Measurements from ENCODE around the gene POLD1.

POLD1 gene

DNA sequence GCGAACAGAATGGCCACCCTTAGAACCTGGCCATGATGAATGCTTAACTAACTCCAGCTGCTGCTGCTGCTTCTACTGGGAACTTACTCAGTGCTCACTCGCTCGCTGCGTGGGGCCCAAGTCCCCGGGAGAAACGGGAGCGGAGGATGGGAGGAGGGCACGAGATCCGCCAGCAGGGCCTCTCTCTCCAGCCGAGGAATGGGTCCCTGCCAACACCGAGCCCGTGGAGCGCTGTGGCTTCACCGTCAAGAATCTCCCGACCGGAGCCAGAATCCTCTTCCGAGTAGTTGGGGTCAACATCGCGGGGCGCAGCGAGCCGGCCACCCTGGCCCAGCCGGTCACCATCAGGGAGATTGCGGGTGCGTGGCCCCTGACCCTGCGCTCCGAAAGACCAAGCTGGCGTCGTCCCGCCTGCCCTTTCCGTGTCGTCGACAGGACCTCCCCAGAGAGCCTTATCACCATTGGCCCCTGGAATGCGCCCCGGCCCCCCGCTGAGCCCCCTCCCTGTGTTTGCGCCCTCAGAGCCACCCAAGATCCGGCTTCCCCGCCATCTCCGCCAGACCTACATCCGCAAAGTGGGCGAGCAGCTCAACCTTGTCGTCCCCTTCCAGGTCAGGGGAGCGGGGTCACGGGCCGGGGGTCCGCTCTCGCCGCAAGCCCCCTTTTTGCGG is 74.4 kb downstream of the POLD1 start:
- Histone ChIP-seq H2BK120ac (ENCODE audit: insufficient read depth, low read length, poor library complexity) (no peak overlapping the region), H3K9me3 (ENCODE audit: insufficient read depth, low read depth, low read length) (peaks cover 2% of the 10 kb centered on the region), H4K8ac (ENCODE audit: low read depth, low read length) (no peak overlapping the region), H3K27me3 (ENCODE audit: insufficient read depth, low read length) (no peaks in the 10 kb centered on the region), H3K79me2 (ENCODE audit: control insufficient read depth, insufficient read depth, low read length, poor library complexity) (no peaks in the 10 kb centered on the region), H3K4ac (ENCODE audit: low read depth, low read length) (no peak overlapping the region), H4K91ac (ENCODE audit: low read depth, low read length) (no peak overlapping the region), H3K27ac (ENCODE audit: low read depth, low read length) (no peak overlapping the region), H3K14ac (ENCODE audit: low read length) (no peak overlapping the region), H3K79me1 (ENCODE audit: low read length) (no peaks in the 10 kb centered on the region), H3K4me1 (ENCODE audit: control insufficient read depth in 1 of 2, insufficient read depth in 2 of 2, low read length in 2 of 2) (peaks cover 0 to 4% of the 10 kb centered on the region in 2 experiments), H2BK12ac (ENCODE audit: low read length) (no peak overlapping the region), H3K18ac (ENCODE audit: low read length) (no peak overlapping the region), H2AFZ (ENCODE audit: insufficient read depth, low read length, poor library complexity) (no peak overlapping the region), H3K23ac (ENCODE audit: low read length) (no peak overlapping the region), H4K12ac (ENCODE audit: low read depth, low read length) (no peak overlapping the region), H2AK5ac (ENCODE audit: low read length) (no peak overlapping the region), H2BK5ac (ENCODE audit: low read depth, low read length, poor library complexity) (no peak overlapping the region), H3K9ac (ENCODE audit: low read length) (no peak overlapping the region), H3K36me3 (ENCODE audit: control insufficient read depth in 1 of 2, insufficient read depth in 2 of 2, low read length in 2 of 2) (no peaks in the 10 kb centered on the region), H3K4me2 (ENCODE audit: low read length) (no peak overlapping the region), H3K4me3 (ENCODE audit: low read depth, low read length) (no peak overlapping the region)
- no peak for DNase-seq
- WGBS (ENCODE audit: extremely low coverage, insufficient coverage, insufficient read length) = no CpG with 5 or more reads among the region's 50 CpGs

DNA sequence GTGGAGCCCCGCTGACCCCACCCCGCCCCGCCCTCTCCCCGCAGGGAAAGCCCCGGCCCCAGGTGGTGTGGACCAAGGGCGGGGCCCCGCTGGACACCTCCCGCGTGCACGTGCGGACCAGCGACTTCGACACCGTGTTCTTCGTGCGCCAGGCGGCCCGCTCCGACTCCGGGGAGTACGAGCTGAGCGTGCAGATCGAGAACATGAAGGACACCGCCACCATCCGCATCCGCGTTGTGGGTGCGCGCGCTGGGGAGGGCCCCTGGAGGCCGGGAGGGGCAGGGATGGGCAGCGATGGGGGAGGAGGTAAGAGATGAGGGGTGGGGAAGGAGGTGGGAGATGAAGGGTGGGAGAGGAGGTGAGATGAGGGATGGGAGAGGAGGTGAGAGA is 74.9 kb downstream of the POLD1 start:
- no CpG with 5 or more reads among the region's 32 CpGs for WGBS (ENCODE audit: extremely low coverage, insufficient coverage, insufficient read length)
- H3K4ac ChIP-seq (ENCODE audit: low read depth, low read length) = no peak overlapping the region
- no peak overlapping the region for H2BK5ac ChIP-seq (ENCODE audit: low read depth, low read length, poor library complexity)
- H3K18ac ChIP-seq (ENCODE audit: low read length) = no peak overlapping the region
- no peak overlapping the region for H2BK12ac ChIP-seq (ENCODE audit: low read length)
- no peak overlapping the region for H2AFZ ChIP-seq (ENCODE audit: insufficient read depth, low read length, poor library complexity)
- no peaks in the 10 kb centered on the region for H3K27me3 ChIP-seq (ENCODE audit: insufficient read depth, low read length)
- peaks cover 0 to 4% of the 10 kb centered on the region in 2 experiments for H3K4me1 ChIP-seq (ENCODE audit: control insufficient read depth in 1 of 2, insufficient read depth in 2 of 2, low read length in 2 of 2)
- H3K36me3 ChIP-seq (ENCODE audit: control insufficient read depth in 1 of 2, insufficient read depth in 2 of 2, low read length in 2 of 2) = no peaks in the 10 kb centered on the region
- no peak overlapping the region for H3K23ac ChIP-seq (ENCODE audit: low read length)
- DNase-seq = no peak
- peaks cover 2% of the 10 kb centered on the region for H3K9me3 ChIP-seq (ENCODE audit: insufficient read depth, low read depth, low read length)
- H3K79me2 ChIP-seq (ENCODE audit: control insufficient read depth, insufficient read depth, low read length, poor library complexity) = no peaks in the 10 kb centered on the region
- no peak overlapping the region for H4K91ac ChIP-seq (ENCODE audit: low read depth, low read length)
- H3K27ac ChIP-seq (ENCODE audit: low read depth, low read length) = no peak overlapping the region
- H3K14ac ChIP-seq (ENCODE audit: low read length) = no peak overlapping the region
- H4K8ac ChIP-seq (ENCODE audit: low read depth, low read length) = no peak overlapping the region
- H2BK120ac ChIP-seq (ENCODE audit: insufficient read depth, low read length, poor library complexity) = no peak overlapping the region
- no peak overlapping the region for H3K4me3 ChIP-seq (ENCODE audit: low read depth, low read length)
- no peak overlapping the region for H2AK5ac ChIP-seq (ENCODE audit: low read length)
- no peak overlapping the region for H4K12ac ChIP-seq (ENCODE audit: low read depth, low read length)
- no peak overlapping the region for H3K9ac ChIP-seq (ENCODE audit: low read length)
- H3K4me2 ChIP-seq (ENCODE audit: low read length) = no peak overlapping the region
- no peaks in the 10 kb centered on the region for H3K79me1 ChIP-seq (ENCODE audit: low read length)

DNA sequence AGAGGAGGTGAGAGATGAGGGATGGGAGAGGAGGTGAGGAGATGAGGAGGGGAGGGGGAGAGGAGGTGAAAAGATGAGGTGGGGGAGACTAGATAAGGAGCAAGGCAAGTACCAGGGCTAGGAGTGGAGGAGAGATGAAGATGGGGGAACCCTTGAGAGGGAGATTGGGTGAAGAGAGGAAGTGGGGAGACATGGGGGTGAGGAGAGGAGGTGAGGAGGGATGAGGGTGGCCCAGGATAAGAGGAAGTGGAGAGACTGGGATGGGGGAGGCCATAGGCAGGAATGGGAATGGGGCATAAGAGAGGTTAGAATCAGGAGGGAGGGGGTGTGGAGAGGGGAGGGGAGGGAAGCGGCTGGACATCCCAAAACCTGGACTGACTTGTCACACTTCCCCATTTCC is 75.5 kb downstream of the POLD1 start:
- Histone ChIP-seq H3K27ac (ENCODE audit: low read depth, low read length) (no peak overlapping the region), H3K4me3 (ENCODE audit: low read depth, low read length) (no peak overlapping the region), H3K79me1 (ENCODE audit: low read length) (no peaks in the 10 kb centered on the region), H3K14ac (ENCODE audit: low read length) (no peak overlapping the region), H2AK5ac (ENCODE audit: low read length) (no peak overlapping the region), H3K4me1 (ENCODE audit: control insufficient read depth in 1 of 2, insufficient read depth in 2 of 2, low read length in 2 of 2) (peaks cover 0 to 4% of the 10 kb centered on the region in 2 experiments), H4K12ac (ENCODE audit: low read depth, low read length) (no peak overlapping the region), H3K36me3 (ENCODE audit: control insufficient read depth in 1 of 2, insufficient read depth in 2 of 2, low read length in 2 of 2) (no peaks in the 10 kb centered on the region), H2BK120ac (ENCODE audit: insufficient read depth, low read length, poor library complexity) (peak overlapping the region; percentile 28), H3K79me2 (ENCODE audit: control insufficient read depth, insufficient read depth, low read length, poor library complexity) (no peaks in the 10 kb centered on the region), H3K27me3 (ENCODE audit: insufficient read depth, low read length) (no peaks in the 10 kb centered on the region), H4K8ac (ENCODE audit: low read depth, low read length) (no peak overlapping the region), H3K9me3 (ENCODE audit: insufficient read depth, low read depth, low read length) (peaks cover 2% of the 10 kb centered on the region), H2BK12ac (ENCODE audit: low read length) (no peak overlapping the region), H3K18ac (ENCODE audit: low read length) (no peak overlapping the region), H4K91ac (ENCODE audit: low read depth, low read length) (no peak overlapping the region), H2AFZ (ENCODE audit: insufficient read depth, low read length, poor library complexity) (no peak overlapping the region), H3K23ac (ENCODE audit: low read length) (no peak overlapping the region), H3K9ac (ENCODE audit: low read length) (no peak overlapping the region), H3K4ac (ENCODE audit: low read depth, low read length) (no peak overlapping the region), H2BK5ac (ENCODE audit: low read depth, low read length, poor library complexity) (no peak overlapping the region), H3K4me2 (ENCODE audit: low read length) (no peak overlapping the region)
- no peak for DNase-seq
- no CpG with 5 or more reads among the region's 1 CpG for WGBS (ENCODE audit: extremely low coverage, insufficient coverage, insufficient read length)

- peak overlapping the region; percentile 64 for H2BK12ac ChIP-seq (ENCODE audit: low read length)
- peak; percentile 6 to 26 for DNase-seq
- no peaks in the 10 kb centered on the region for H3K27me3 ChIP-seq (ENCODE audit: insufficient read depth, low read length)
- H3K4ac ChIP-seq (ENCODE audit: low read depth, low read length) = no peak overlapping the region
- H4K91ac ChIP-seq (ENCODE audit: low read depth, low read length) = no peak overlapping the region
- H3K14ac ChIP-seq (ENCODE audit: low read length) = no peak overlapping the region
- no peak overlapping the region for H3K27ac ChIP-seq (ENCODE audit: low read depth, low read length)
- H2BK120ac ChIP-seq (ENCODE audit: insufficient read depth, low read length, poor library complexity) = peak overlapping the region; percentile 28
- H3K9me3 ChIP-seq (ENCODE audit: insufficient read depth, low read depth, low read length) = peaks cover 2% of the 10 kb centered on the region
- no peak overlapping the region for H2AFZ ChIP-seq (ENCODE audit: insufficient read depth, low read length, poor library complexity)
- H3K4me1 ChIP-seq (ENCODE audit: control insufficient read depth in 1 of 2, insufficient read depth in 2 of 2, low read length in 2 of 2) = peaks cover 0 to 4% of the 10 kb centered on the region in 2 experiments
- no peaks in the 10 kb centered on the region for H3K79me1 ChIP-seq (ENCODE audit: low read length)
- H3K36me3 ChIP-seq (ENCODE audit: control insufficient read depth in 1 of 2, insufficient read depth in 2 of 2, low read length in 2 of 2) = no peaks in the 10 kb centered on the region
- H3K4me2 ChIP-seq (ENCODE audit: low read length) = no peak overlapping the region
- H3K23ac ChIP-seq (ENCODE audit: low read length) = no peak overlapping the region
- H4K8ac ChIP-seq (ENCODE audit: low read depth, low read length) = no peak overlapping the region
- no peak overlapping the region for H3K4me3 ChIP-seq (ENCODE audit: low read depth, low read length)
- no peak overlapping the region for H4K12ac ChIP-seq (ENCODE audit: low read depth, low read length)
- H3K9ac ChIP-seq (ENCODE audit: low read length) = no peak overlapping the region
- H3K79me2 ChIP-seq (ENCODE audit: control insufficient read depth, insufficient read depth, low read length, poor library complexity) = no peaks in the 10 kb centered on the region
- WGBS (ENCODE audit: extremely low coverage, insufficient coverage, insufficient read length) = no CpG with 5 or more reads among the region's 13 CpGs
- no peak overlapping the region for H2BK5ac ChIP-seq (ENCODE audit: low read depth, low read length, poor library complexity)
- H3K18ac ChIP-seq (ENCODE audit: low read length) = no peak overlapping the region
- H2AK5ac ChIP-seq (ENCODE audit: low read length) = peak overlapping the region; percentile 32
Measured at GRCh38 chr19:50460161-50460765, 76.1 kb downstream of the POLD1 start.

Data from trophoblast cell (in vitro differentiated cells and primary cell).